Fibroblast of lung (primary cell): ENCODE measurements around the gene P2RY1. TPM values are rescaled to one million over a fixed set of nuclear protein-coding genes. Genes with fewer than 3 reads are reported as not detected.

Experiments used
- DNase-seq, 2 donors: peaks; one replicate each; pipeline versions ENCODE4 v3.0.0 to v3.0.0-alpha.2; 2010; ENCODE audit warnings: low read depth in 2 of 2
- H2AFZ ChIP-seq: 2 replicates; pipeline ENCODE4 v1.5.1; 2012; ENCODE audit warnings: low read length, control low read depth, inconsistent platforms
- H3K27ac ChIP-seq: 2 replicates; pipeline ENCODE4 v1.5.1; 2011; ENCODE audit warnings: low read length, control low read depth; ENCODE audit not compliant: insufficient read depth
- H3K27me3 ChIP-seq: 2 replicates; pipeline ENCODE4 v1.5.1; 2011; ENCODE audit warnings: mild to moderate bottlenecking, low read length; ENCODE audit not compliant: control insufficient read depth, insufficient read depth
- H3K36me3 ChIP-seq: 2 replicates; pipeline ENCODE4 v1.5.1; 2011; ENCODE audit warnings: low read length; ENCODE audit not compliant: control insufficient read depth, insufficient read depth
- H3K4me1 ChIP-seq: 2 replicates; pipeline ENCODE4 v1.5.1; 2011; ENCODE audit warnings: low read length; ENCODE audit not compliant: control insufficient read depth, insufficient read depth; ENCODE audit errors: extremely low read depth
- H3K4me2 ChIP-seq: 2 replicates; pipeline ENCODE4 v1.5.1; 2011; ENCODE audit warnings: low read length, control low read depth; ENCODE audit not compliant: insufficient read depth; ENCODE audit errors: extremely low read depth
- H3K4me3 ChIP-seq, 4 experiments: fragments of 200-600 bp in 1 of 4; sonication (generic) in 1 of 4; replicated peaks in 1 of 4; 2 replicates each; pipeline ENCODE4 v1.5.1; 2011 to 2016; ENCODE audit warnings: low read length in 4 of 4, low read depth in 3 of 4, mild to moderate bottlenecking in 3 of 4, control low read depth in 2 of 4, inconsistent platforms in 1 of 4, mixed read lengths in 1 of 4; ENCODE audit not compliant: insufficient read depth in 1 of 4; ENCODE audit errors: control extremely low read depth in 1 of 4
- H3K79me2 ChIP-seq: 2 replicates; pipeline ENCODE4 v1.5.1; 2012; ENCODE audit warnings: mild to moderate bottlenecking, low read length, inconsistent platforms; ENCODE audit not compliant: control insufficient read depth, insufficient read depth
- H3K9ac ChIP-seq: 2 replicates; pipeline ENCODE4 v1.5.1; 2011; ENCODE audit warnings: mild to moderate bottlenecking, low read length, control low read depth; ENCODE audit not compliant: insufficient read depth
- H3K9me3 ChIP-seq: 2 replicates; pipeline ENCODE4 v1.5.1; 2012; ENCODE audit warnings: low read depth, low read length; ENCODE audit not compliant: control insufficient read depth, insufficient read depth
- H4K20me1 ChIP-seq: 2 replicates; pipeline ENCODE4 v1.5.1; 2011; ENCODE audit warnings: low read length; ENCODE audit not compliant: control insufficient read depth, insufficient read depth; ENCODE audit errors: extremely low read depth
- CTCF ChIP-seq, 2 donors: IDR thresholded peaks in 1 of 2; conservative IDR thresholded peaks in 1 of 2; 1 replicate in 1 of 2; 2 replicates in 1 of 2; pipeline ENCODE4 v1.5.1; 2011 to 2012; ENCODE audit warnings: low read length in 2 of 2, control low read depth in 1 of 2, inconsistent platforms in 1 of 2, low read depth in 1 of 2, mild to moderate bottlenecking in 1 of 2
- EZH2 ChIP-seq: IDR thresholded peaks from 2 replicates; pipeline ENCODE4 v1.5.1; 2012; ENCODE audit warnings: low read length, control low read depth, mild to moderate bottlenecking; ENCODE audit errors: missing control alignments
- polyA plus RNA-seq, 2 donors: library from polyadenylated mRNA; depleted of rRNA in 1 of 2; stranded (reverse) in 1 of 2; unstranded in 1 of 2; fragments of >200 nt; gene quantifications; 2 replicates each; pipeline ENCODE4 v1.2.1, GENCODE V29; 2011 to 2012; ENCODE audit warnings: missing spikeins in 1 of 2
- total RNA-seq: library from RNA; depleted of rRNA; stranded (reverse); fragments of >200 nt; gene quantifications from 2 replicates; pipeline ENCODE4 v1.2.1, GENCODE V29; 2014

Gene P2RY1
- total and polyA plus RNA-seq, 2 donors (not counting 1 experiment from before 2014, with no cell fraction given), result 0.62 to 7.6 TPM

GRCh38 chr3:152830245-152830644, 4.7 kb upstream of the P2RY1 start:
- H3K4me2 ChIP-seq, result no peak overlapping the region
- H3K9ac ChIP-seq, result no peak overlapping the region
- TF ChIP-seq CTCF (conservative IDR thresholded peaks at IDR 0.05 in 1 of 2, IDR thresholded peaks at IDR 0.05 in 1 of 2; ENCODE audit: low read depth in 1 of 2, low read length in 2 of 2) (no peak), EZH2 (no peak)
- no peaks in the 10 kb centered on the region for H3K9me3 ChIP-seq
- H3K4me1 ChIP-seq, result no peaks in the 10 kb centered on the region
- H4K20me1 ChIP-seq, result no peaks in the 10 kb centered on the region
- H3K4me3 ChIP-seq, result no peak overlapping the region
- no peaks in the 10 kb centered on the region for H3K27me3 ChIP-seq
- no peak overlapping the region for H3K27ac ChIP-seq
- H3K79me2 ChIP-seq, result no peaks in the 10 kb centered on the region
- DNase-seq, result no peak
- no peaks in the 10 kb centered on the region for H3K36me3 ChIP-seq
- H2AFZ ChIP-seq, result no peak overlapping the region

GRCh38 chr3:152832046-152832445, 2.9 kb upstream of the P2RY1 start:
- TF ChIP-seq EZH2 (no peak), CTCF (conservative IDR thresholded peaks at IDR 0.05 in 1 of 2, IDR thresholded peaks at IDR 0.05 in 1 of 2; ENCODE audit: low read depth in 1 of 2, low read length in 2 of 2) (no peak)
- H3K4me1 ChIP-seq, result no peaks in the 10 kb centered on the region
- no peak overlapping the region for H3K9ac ChIP-seq
- H3K9me3 ChIP-seq, result no peaks in the 10 kb centered on the region
- H4K20me1 ChIP-seq, result no peaks in the 10 kb centered on the region
- H3K36me3 ChIP-seq, result no peaks in the 10 kb centered on the region
- H3K79me2 ChIP-seq, result no peaks in the 10 kb centered on the region
- H3K27ac ChIP-seq, result no peak overlapping the region
- peaks cover 10% of the 10 kb centered on the region for H3K27me3 ChIP-seq
- DNase-seq, result no peak
- no peak overlapping the region for H2AFZ ChIP-seq
- H3K4me2 ChIP-seq, result no peak overlapping the region
- no peak overlapping the region for H3K4me3 ChIP-seq

- Histone ChIP-seq H3K4me3 (no peak overlapping the region), H2AFZ (no peak overlapping the region), H4K20me1 (no peaks in the 10 kb centered on the region), H3K9me3 (no peaks in the 10 kb centered on the region), H3K36me3 (no peaks in the 10 kb centered on the region), H3K27ac (no peak overlapping the region), H3K79me2 (no peaks in the 10 kb centered on the region), H3K27me3 (peaks cover 10% of the 10 kb centered on the region), H3K4me1 (no peaks in the 10 kb centered on the region), H3K9ac (no peak overlapping the region), H3K4me2 (no peak overlapping the region)
- TF ChIP-seq EZH2 (no peak), CTCF (conservative IDR thresholded peaks at IDR 0.05 in 1 of 2, IDR thresholded peaks at IDR 0.05 in 1 of 2; ENCODE audit: low read depth in 1 of 2, low read length in 2 of 2) (no peak)
- DNase-seq, result no peak
Observed at GRCh38 chr3:152833089-152833488, 1.8 kb upstream of the P2RY1 start.
